ENCODE results near the gene FIGLA. TPM values are rescaled to one million over a fixed set of nuclear protein-coding genes. Genes with fewer than 3 reads are reported as not detected.

The FIGLA gene
- total RNA-seq, 1 donor: not detected

- Histone ChIP-seq H4K20me1 (ENCODE audit: insufficient read depth, low read length) (no peaks in the 10 kb centered on the region), H3K9me3 (ENCODE audit: low read depth, low read length) (no peaks in the 10 kb centered on the region), H3K79me2 (ENCODE audit: insufficient read depth, low read length) (no peaks in the 10 kb centered on the region), H3K4me2 (ENCODE audit: insufficient read depth, low read length) (no peak overlapping the region), H2AFZ (ENCODE audit: low read length) (no peak overlapping the region), H3K4me1 (ENCODE audit: insufficient read depth, low read length) (no peaks in the 10 kb centered on the region), H3K27me3 (ENCODE audit: insufficient read depth, low read length) (peaks cover 56% of the 10 kb centered on the region), H3K27ac (ENCODE audit: low read depth, low read length) (no peak overlapping the region), H3K4me3 (ENCODE audit: insufficient read depth, low read length) (no peak overlapping the region), H3K36me3 (ENCODE audit: insufficient read depth, low read length) (no peaks in the 10 kb centered on the region)
- TF ChIP-seq, protein P1, sequence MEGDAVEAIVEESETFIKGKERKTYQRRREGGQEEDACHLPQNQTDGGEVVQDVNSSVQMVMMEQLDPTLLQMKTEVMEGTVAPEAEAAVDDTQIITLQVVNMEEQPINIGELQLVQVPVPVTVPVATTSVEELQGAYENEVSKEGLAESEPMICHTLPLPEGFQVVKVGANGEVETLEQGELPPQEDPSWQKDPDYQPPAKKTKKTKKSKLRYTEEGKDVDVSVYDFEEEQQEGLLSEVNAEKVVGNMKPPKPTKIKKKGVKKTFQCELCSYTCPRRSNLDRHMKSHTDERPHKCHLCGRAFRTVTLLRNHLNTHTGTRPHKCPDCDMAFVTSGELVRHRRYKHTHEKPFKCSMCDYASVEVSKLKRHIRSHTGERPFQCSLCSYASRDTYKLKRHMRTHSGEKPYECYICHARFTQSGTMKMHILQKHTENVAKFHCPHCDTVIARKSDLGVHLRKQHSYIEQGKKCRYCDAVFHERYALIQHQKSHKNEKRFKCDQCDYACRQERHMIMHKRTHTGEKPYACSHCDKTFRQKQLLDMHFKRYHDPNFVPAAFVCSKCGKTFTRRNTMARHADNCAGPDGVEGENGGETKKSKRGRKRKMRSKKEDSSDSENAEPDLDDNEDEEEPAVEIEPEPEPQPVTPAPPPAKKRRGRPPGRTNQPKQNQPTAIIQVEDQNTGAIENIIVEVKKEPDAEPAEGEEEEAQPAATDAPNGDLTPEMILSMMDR (IDR thresholded peaks at IDR 0.05; ENCODE audit: extremely low read depth, low read depth, low read length): no peak
- DNase-seq (ENCODE audit: insufficient read length, low spot score, missing footprints): no peak
Observed at GRCh38 chr2:70772486-70773155, 17.8 kb downstream of the FIGLA start.

DNA sequence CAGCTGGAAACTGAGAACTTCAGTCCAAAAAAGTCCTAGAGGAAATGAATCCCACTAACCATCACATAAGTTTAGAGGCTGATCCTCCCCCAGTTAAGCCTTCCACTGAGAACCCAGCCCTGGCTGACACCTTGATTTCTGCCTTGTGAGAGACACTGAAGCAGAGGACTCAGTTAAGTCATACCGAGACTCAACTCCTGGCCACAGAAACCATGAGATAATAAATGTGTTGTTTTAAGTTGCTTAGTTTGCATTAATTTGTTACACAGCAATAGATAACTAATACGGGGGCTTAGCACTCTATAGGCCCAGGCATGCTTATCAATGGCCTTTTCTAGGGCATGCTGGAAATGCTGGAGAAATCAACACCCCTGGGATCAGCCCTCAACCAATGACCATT, 19.0 kb downstream of the FIGLA start:
- Histone ChIP-seq H3K4me3 (ENCODE audit: insufficient read depth, low read length) (no peak overlapping the region), H3K9me3 (ENCODE audit: low read depth, low read length) (no peaks in the 10 kb centered on the region), H3K4me2 (ENCODE audit: insufficient read depth, low read length) (no peak overlapping the region), H2AFZ (ENCODE audit: low read length) (no peak overlapping the region), H3K27ac (ENCODE audit: low read depth, low read length) (no peak overlapping the region), H3K36me3 (ENCODE audit: insufficient read depth, low read length) (no peaks in the 10 kb centered on the region), H3K27me3 (ENCODE audit: insufficient read depth, low read length) (peaks cover 65% of the 10 kb centered on the region), H3K4me1 (ENCODE audit: insufficient read depth, low read length) (no peaks in the 10 kb centered on the region), H4K20me1 (ENCODE audit: insufficient read depth, low read length) (no peaks in the 10 kb centered on the region), H3K79me2 (ENCODE audit: insufficient read depth, low read length) (no peaks in the 10 kb centered on the region)
- DNase-seq (ENCODE audit: insufficient read length, low spot score, missing footprints): no peak
- TF ChIP-seq, protein P1 (IDR thresholded peaks at IDR 0.05; ENCODE audit: extremely low read depth, low read depth, low read length): no peak

- no peaks in the 10 kb centered on the region for H3K79me2 ChIP-seq (ENCODE audit: insufficient read depth, low read length)
- no peaks in the 10 kb centered on the region for H3K36me3 ChIP-seq (ENCODE audit: insufficient read depth, low read length)
- no peak overlapping the region for H3K4me2 ChIP-seq (ENCODE audit: insufficient read depth, low read length)
- H3K4me3 ChIP-seq (ENCODE audit: insufficient read depth, low read length): no peak overlapping the region
- no peaks in the 10 kb centered on the region for H3K9me3 ChIP-seq (ENCODE audit: low read depth, low read length)
- TF ChIP-seq, protein P1 (IDR thresholded peaks at IDR 0.05; ENCODE audit: extremely low read depth, low read depth, low read length): no peak
- no peak overlapping the region for H2AFZ ChIP-seq (ENCODE audit: low read length)
- H3K4me1 ChIP-seq (ENCODE audit: insufficient read depth, low read length): no peaks in the 10 kb centered on the region
- DNase-seq (ENCODE audit: insufficient read length, low spot score, missing footprints): no peak
- H3K27ac ChIP-seq (ENCODE audit: low read depth, low read length): no peak overlapping the region
- no peaks in the 10 kb centered on the region for H4K20me1 ChIP-seq (ENCODE audit: insufficient read depth, low read length)
- peaks cover 66% of the 10 kb centered on the region for H3K27me3 ChIP-seq (ENCODE audit: insufficient read depth, low read length)
Observed at GRCh38 chr2:70769450-70769849, 21.0 kb downstream of the FIGLA start.

- Histone ChIP-seq H3K4me1 (ENCODE audit: insufficient read depth, low read length) (no peaks in the 10 kb centered on the region), H3K79me2 (ENCODE audit: insufficient read depth, low read length) (no peaks in the 10 kb centered on the region), H3K4me3 (ENCODE audit: insufficient read depth, low read length) (no peak overlapping the region), H3K27me3 (ENCODE audit: insufficient read depth, low read length) (peaks cover 70% of the 10 kb centered on the region), H3K4me2 (ENCODE audit: insufficient read depth, low read length) (no peak overlapping the region), H3K36me3 (ENCODE audit: insufficient read depth, low read length) (no peaks in the 10 kb centered on the region), H3K9me3 (ENCODE audit: low read depth, low read length) (no peaks in the 10 kb centered on the region), H2AFZ (ENCODE audit: low read length) (no peak overlapping the region), H3K27ac (ENCODE audit: low read depth, low read length) (no peak overlapping the region), H4K20me1 (ENCODE audit: insufficient read depth, low read length) (no peaks in the 10 kb centered on the region)
- TF ChIP-seq, protein P1 (IDR thresholded peaks at IDR 0.05; ENCODE audit: extremely low read depth, low read depth, low read length): no peak
- no peak for DNase-seq (ENCODE audit: insufficient read length, low spot score, missing footprints)
Observed at GRCh38 chr2:70768590-70769085, 21.8 kb downstream of the FIGLA start.

Data from osteoblast (primary cell).